Glomerular visceral epithelial cell (primary cell): ENCODE results near the gene LPCAT1.
"Not testable (repeated sequence)": the region's sequence is repeated elsewhere in the genome, so short reads cannot be mapped to it uniquely, and the experiment has no call there.

Experiments used
- DNase-seq: peaks from one replicate; pipeline ENCODE4 v3.0.0-alpha.2; 2016; ENCODE audit errors: extremely low spot score

Gene LPCAT1

GRCh38 chr5:1521671-1522600, 1.8 kb downstream of the LPCAT1 start:
- peak; percentile 82 for DNase-seq

GRCh38 chr5:1520791-1521453, 2.8 kb downstream of the LPCAT1 start:
- no peak for DNase-seq

GRCh38 chr5:1519631-1520210, 4.0 kb downstream of the LPCAT1 start:
- DNase-seq: no peak

- no peak for DNase-seq
Measured at GRCh38 chr5:1517838-1518237, 5.9 kb downstream of the LPCAT1 start.

- peak; percentile 41 for DNase-seq
Measured at GRCh38 chr5:1516615-1517601, 6.9 kb downstream of the LPCAT1 start.

- DNase-seq: peak; percentile 57
Measured at GRCh38 chr5:1515921-1516571, 7.7 kb downstream of the LPCAT1 start.

GRCh38 chr5:1515311-1515920, 8.3 kb downstream of the LPCAT1 start:
- no peak for DNase-seq

- DNase-seq: not testable (repeated sequence)
Measured at GRCh38 chr5:1514819-1515310, 8.9 kb downstream of the LPCAT1 start.

- DNase-seq: no peak
Measured at GRCh38 chr5:1514027-1514818, 9.5 kb downstream of the LPCAT1 start.

GRCh38 chr5:1513326-1514026, 10.3 kb downstream of the LPCAT1 start:
- DNase-seq: no peak

GRCh38 chr5:1512541-1513291, 11.0 kb downstream of the LPCAT1 start:
- DNase-seq: no peak

- peak; percentile 80 for DNase-seq
Measured at GRCh38 chr5:1511651-1512540, 11.9 kb downstream of the LPCAT1 start.

- no peak for DNase-seq
Measured at GRCh38 chr5:1511048-1511447, 12.7 kb downstream of the LPCAT1 start.

GRCh38 chr5:1510631-1511030, 13.1 kb downstream of the LPCAT1 start:
- no peak for DNase-seq

- DNase-seq: no peak
Measured at GRCh38 chr5:1510151-1510561, 13.6 kb downstream of the LPCAT1 start.

- DNase-seq: no peak
Measured at GRCh38 chr5:1509346-1510085, 14.2 kb downstream of the LPCAT1 start.
